Ishikawa (cell line): ENCODE data around the gene RFX8.

Experiments used
- EGR1 ChIP-seq: IDR thresholded peaks from 2 replicates; pipeline ENCODE4 v1.6.1; 2012
- MAX ChIP-seq: IDR thresholded peaks from 2 replicates; pipeline ENCODE4 v1.6.1; 2012
- RAD21 ChIP-seq: IDR thresholded peaks from 2 replicates; pipeline ENCODE4 v1.6.1; 2012; ENCODE audit warnings: low read depth
- TAF1 ChIP-seq: IDR thresholded peaks from 2 replicates; pipeline ENCODE4 v1.6.1; 2012; ENCODE audit warnings: low read depth, mild to moderate bottlenecking
- TCF12 ChIP-seq: IDR thresholded peaks from 2 replicates; pipeline ENCODE4 v1.6.1; 2012; ENCODE audit warnings: low read depth
- TF ChIP-seq, protein P1 (sequence below): IDR thresholded peaks from 2 replicates; pipeline ENCODE4 v1.6.1; 2012

DNA sequence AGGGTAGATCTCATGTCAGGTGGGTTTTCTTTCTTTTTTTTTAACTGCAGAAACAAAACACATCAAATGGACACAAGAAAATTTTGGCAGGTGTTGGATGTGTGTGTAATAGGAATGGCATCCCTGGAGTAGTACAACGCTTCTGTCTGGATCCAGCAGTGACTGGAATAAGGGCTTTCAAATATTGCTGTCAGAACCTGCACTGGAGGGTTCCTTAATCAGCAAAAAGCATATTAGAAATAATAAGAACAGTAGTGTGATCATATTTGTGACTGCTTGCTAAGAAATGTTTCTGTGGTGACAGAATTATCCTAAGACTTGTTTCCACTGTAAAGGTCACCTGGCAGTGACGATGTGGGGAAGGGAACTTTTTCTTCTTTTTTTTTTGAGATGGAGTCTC lies 118.4 kb downstream of the RFX8 start:
- TF ChIP-seq EGR1 (no peak), TCF12 (no peak), MAX (no peak), TAF1 (no peak), RAD21 (no peak)
- TF ChIP-seq, protein P1, sequence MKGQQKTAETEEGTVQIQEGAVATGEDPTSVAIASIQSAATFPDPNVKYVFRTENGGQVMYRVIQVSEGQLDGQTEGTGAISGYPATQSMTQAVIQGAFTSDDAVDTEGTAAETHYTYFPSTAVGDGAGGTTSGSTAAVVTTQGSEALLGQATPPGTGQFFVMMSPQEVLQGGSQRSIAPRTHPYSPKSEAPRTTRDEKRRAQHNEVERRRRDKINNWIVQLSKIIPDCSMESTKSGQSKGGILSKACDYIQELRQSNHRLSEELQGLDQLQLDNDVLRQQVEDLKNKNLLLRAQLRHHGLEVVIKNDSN, result no peak
